HG02885 (cell line): ENCODE measurements around the gene DNAJB7.
"Not testable (repeated sequence)": the region's sequence is repeated elsewhere in the genome, so short reads cannot be mapped to it uniquely, and the experiment has no call there.

Experiments used
- ATAC-seq: cut with Tn5 transposase; IDR thresholded peaks from one replicate; pipeline ENCODE4 v1.9.1; 2021; ENCODE audit warnings: mild to moderate bottlenecking; ENCODE audit not compliant: unreplicated experiment, poor library complexity

Gene DNAJB7

DNA sequence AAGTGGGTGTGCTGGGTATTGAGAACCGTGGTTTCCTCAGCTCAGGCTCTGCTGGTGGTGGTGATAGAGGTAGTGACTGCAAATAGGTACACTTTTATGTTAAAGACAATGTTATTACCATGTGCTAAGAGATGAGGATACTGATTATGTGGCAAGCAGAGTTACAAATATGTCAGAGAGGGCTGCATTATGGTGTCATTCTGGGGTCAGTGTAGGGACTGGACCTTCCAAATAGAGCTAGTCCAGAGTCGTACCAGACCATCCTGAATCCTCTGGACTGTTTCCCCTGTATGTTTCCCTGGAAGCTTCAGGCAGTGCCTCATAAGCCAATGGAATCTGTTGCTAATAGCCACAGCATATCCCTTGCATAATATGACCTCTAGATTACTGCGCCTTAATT is at the start of gene DNAJB7:
Gene DNAJB7 (minus strand): TSS at position 101 of the 400 bp plus-strand sequence. CDS start 119 bp downstream, outside the sequence.
- no peak for ATAC-seq

DNA sequence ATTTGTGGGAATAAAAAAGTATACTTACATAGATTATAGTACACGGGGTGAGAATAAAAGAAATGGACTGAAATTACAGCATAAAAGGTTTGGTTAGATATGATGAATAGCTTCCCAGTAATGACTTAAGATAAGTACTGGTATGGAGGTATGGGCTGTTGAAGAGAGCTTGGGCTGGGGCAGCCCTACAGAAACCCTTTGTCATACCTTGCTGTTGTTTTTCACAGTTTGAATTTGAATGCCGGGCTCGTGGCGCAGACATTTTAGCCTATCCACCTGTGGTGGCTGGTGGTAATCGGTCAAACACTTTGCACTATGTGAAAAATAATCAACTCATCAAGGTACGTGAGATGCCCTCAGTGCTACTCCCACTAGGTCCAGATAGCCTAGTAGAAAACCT is 47.0 kb upstream of the DNAJB7 start:
- ATAC-seq, result no peak

DNA sequence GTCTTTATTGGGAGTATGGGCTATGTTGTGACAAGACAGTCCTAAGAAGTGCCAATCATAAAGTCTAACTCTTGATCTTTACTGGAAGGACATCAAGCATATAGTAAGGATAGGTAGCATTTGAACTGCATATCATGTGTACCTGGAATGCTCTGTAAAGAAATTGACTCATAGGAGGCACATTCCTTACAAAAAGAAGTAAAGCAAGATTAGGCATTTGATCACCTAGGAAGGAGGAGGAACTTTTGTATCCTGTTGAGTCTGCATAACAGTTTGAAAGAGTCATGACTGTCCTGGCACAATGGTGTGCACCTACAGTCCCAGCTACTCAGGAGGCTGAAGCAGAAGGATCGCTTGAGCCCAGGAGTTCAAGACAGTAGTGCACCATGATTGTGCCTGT is 42.2 kb upstream of the DNAJB7 start:
- no peak for ATAC-seq

DNA sequence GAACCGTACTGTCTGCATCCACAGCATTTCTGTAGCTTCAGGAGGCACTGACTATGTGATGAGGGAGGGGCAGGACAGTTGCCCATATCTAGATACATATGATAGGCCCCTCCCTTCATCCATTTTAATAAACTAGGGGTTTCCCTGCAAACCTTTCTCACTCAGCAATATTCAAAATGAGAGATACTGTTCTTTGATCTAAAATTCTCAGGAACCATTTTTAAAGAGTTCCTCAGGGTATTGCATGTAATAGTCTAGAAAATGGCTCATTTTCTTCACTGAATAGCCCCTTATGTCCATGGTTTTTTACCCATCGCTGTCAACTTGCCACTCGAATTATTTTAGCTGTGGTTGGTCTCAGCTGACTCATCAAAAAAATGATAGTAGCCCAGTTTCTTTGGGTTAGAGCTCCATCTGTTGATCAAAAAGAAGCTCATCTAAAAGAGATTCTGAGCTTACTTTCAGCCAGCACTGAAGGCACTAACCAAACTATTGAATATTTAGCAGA is 37.0 kb upstream of the DNAJB7 start:
- no peak for ATAC-seq

DNA sequence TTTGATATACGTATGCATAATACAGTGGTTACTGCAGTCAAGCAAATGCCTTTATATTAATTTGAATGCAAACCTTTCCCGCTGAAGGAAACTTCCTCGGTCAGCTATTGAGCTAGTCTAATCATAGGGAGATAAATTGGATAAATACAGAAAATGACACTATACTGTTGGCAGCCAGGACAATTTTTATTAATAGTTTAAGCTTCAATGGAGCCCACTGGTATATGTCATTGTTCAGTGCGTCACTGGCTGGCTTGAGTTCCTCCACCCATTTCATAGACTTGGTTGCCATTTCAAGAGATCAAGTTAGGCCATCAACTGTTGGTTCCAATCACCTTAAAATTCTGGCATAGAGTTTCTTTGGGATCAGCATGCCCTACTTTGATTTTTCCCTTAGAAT is 32.5 kb upstream of the DNAJB7 start:
- no peak for ATAC-seq

DNA sequence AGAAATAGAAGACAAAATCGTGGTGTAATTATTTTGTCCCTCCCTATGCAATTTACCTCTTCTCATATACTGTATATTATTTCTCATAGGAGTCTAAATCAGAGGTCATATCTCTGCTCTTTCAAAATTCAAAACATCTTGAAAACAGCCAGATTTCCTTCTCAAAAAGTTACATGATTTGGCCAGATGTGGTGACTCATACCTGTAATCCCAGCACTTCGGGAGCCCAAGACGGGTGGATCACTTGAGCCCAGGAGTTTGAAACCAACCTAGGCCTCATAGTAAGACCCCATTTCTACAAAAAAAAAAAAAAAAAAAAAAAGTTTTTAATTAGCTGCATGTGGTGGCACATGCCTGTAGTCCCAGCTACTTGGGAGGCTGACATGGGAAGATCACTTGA is 29.0 kb upstream of the DNAJB7 start:
- no peak for ATAC-seq

DNA sequence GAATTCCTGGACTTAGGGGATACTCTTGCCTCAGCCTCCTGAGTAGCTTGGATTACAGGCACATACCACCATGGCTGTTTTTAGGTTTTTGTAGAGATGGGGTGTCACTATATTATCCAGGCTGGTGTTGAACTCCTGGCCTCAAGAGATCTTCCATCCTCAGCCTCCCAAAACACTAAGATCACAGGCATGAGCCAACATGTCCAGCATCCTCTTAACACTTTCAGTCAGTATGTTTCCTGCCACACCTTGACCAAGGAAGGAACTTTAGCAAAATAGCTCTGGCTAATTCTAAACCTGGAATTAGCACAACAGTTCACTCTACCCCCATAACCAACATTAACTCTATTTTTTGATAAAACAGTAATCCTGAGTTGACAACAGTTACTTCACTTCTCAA is 27.2 kb upstream of the DNAJB7 start:
- ATAC-seq, result no peak

DNA sequence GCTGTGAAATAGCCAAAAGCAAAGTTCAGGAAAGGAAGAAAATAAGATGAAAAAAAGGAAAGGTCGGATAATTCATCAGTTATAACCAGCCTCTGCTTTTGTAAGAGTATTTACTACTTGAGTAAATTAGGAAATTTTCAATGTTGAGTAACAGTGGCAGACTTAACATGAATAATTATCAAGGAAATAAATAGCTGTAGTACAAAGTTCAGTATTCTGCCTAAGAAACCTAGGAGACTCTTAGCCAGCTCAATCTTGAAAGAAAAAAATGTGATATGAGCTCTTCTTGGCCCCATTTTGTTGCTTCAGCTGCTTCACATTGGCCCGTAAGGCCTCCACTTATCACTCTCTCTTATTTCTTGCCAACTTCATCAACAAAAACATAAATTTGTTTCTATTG is 17.0 kb upstream of the DNAJB7 start:
- ATAC-seq, result no peak

DNA sequence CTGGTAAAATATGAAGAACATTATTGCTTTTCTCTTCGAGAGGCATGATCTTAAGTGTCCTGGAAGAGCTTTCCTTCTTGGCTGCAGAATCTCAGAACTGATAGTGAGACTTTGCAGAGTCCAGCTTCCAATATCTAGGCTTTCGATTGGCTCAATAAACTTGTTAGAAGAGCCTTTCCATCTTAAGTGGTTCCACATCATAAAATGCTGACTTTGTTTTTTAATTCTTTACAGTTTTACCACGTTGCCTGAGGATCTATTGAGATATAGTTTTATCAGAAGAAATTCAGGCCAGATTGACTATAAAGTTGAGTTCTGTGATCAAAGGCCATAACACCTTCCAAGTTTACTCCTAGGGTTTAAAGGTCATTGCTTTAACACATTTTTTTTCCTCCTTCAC is 15.6 kb upstream of the DNAJB7 start:
- ATAC-seq, result no peak

DNA sequence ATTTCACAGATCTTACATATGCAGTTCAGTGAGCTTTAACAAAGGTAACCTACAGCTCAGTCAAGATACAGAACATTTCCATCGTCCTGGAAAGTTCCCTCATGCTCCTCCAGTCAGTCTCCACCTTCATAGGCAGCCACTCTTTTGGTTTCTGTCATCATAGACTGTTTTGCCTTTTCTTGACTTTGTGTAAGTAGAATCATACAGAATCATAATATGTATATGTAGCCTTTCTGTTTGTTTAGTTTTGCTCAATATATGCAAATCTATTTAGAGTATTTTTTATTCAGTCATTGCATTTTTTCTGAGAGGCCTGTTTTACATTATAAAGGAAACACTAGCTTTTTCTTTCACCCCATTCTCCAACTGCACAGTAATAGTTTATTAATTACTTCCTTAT is 15.0 kb upstream of the DNAJB7 start:
- ATAC-seq, result no peak

DNA sequence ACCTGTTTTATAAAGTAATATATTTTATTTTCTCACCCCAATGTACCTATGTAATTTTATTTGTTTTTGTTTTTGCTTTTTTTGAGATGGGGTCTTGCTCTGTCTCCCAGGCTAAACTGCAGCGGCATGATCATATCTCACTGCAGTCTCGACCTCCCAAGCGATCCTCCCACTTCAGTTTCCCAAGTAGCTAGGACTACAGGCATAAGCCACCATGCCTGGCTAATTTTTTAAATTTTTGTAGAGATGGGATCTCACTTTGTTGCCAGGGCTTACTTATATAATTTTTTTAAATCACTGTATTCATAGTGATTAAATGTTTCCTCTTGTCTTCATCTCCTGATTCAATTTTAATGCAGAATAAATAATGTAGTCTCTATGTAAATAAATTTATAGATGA is 13.2 kb upstream of the DNAJB7 start:
- ATAC-seq, result no peak

DNA sequence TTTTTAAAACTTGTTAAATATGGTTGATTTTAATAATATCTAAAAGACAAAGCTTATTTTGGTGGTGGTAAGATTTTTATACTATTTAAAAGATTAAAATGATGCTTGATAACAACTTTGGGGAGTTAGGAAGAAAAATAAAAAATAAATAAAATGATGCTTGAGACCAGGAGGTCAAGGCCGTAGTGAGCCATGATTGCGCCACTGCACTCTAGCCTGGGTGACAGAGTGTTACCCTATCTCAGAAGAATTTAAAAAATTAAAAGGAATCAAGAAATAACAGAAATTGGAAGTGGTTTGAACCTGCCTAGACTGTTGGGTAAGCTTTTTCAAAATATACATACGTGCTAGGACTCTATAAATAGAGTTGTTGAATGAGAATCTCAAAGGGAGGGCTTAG is 12.1 kb upstream of the DNAJB7 start:
- no peak for ATAC-seq

DNA sequence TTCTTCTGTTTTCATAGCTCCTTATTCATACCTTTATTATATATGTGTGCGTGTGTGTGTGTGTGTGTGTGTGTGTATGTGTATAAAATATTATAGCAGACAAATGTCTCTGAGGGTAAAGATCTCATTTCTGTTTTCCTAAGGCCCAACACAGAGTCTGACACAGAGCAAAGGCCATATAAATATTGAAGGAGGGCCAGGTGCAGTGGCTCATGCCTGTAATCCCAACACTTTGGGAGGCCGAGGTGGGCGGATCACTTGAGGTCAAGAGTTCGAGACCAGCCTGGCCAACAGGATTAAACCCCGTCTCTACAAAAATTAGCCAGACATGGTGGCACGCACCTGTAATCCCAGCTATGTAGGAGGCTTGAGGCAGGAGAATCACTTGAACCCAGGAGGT is 6.5 kb upstream of the DNAJB7 start:
- not testable (repeated sequence) for ATAC-seq

DNA sequence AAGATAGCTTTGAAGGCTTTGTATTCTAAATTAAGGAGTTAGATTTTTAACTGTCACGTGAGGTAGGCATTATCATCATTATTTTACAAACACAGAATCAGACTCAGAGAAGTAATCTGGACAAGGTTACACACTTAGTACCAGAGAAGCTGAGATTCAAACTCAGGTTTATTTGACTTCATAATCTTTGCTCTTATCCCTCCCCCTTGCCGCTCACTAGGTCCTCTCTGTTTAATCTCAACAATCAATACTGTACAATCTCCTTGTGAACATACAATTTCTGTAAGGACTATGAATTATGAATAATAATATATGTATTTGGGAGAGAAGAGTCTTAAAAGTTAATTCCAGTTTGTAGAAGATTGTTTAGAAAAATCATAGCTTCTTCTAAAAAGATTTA is 5.2 kb upstream of the DNAJB7 start:
- ATAC-seq, result no peak

DNA sequence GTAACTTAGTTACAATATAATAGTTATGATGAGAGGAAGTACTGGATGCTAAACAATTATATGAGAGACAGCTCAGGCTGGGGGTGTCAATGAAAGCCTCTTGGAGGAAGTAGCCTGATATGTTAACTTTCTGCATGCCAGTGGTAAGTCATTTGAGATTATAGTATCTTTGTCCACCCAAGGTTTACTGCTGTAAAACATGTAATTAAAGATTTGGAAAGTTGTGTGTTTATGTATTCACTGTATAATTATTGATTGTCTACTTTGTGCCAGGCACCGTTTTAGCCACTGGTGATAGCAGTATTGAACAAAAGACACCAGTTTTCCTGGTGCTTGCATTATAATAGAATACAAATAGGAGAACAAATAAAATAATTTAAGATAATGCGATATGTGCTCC is 624 bp upstream of the DNAJB7 start:
- no peak for ATAC-seq

DNA sequence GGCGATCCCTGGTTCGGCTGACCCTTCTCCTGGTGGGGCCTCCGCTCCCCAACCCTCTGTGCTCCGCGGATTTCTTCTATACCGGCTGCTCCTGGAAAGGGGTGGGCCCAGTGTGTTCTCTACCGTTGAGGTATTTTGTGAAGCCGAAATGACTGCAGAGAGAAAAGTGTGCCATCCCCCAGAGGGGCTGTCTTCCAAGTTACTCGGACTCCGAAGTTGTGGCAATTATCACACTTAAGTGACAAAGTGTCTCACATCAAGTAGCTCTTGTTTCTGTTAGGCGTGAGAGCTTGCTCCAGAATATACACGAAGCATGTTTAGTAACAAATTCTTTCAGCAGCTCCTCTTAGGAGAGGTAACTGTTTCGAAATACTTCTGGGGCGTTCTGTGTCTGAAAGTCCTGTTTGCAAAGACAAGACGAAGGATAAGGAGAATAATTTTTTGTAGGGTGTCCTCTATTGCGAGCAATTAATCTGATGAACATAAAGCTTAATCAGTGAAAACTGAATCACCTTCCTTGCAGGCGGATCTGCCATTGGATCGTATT is 4.5 kb downstream of the DNAJB7 start:
- ATAC-seq, result no peak

DNA sequence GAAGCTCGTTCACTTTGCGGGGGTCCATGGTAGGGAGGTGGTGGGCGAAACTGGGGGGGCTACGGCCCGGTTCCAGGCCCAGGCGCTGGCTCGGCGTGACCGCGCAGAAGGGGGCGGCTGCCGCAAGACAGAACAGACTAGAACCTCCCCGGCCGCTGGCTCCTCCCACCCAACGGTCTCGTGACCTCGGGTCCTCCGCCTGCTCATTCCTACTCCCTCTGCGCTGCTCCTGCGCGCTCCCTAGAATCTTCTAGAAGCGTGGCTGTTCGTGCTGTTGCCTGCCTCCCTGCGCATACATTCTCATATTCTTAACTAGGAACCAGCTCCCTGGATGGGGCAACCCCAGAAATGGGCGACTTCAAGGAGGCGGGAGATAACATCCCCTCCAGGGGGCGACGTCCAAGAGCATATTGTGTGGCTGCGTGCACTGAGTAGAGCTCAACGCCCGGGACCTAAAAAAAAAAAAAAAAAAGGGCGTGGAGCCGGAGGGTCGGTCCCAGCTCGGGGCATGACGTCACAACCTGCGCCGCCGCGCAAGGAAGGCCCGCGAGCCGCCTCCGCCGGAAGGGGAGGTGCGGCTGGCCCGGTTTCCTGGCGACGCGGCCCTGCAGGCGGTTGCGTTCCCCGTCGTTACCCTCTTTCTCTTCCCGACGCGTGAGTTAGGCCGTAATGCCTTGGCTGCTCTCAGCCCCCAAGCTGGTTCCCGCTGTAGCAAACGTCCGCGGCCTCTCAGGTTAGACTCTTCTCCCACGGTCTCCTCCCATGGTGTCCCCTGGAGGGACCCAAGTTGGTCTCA is 5.2 kb downstream of the DNAJB7 start, which contains the start of the genes ST13 and XPNPEP3:
Gene ST13 (minus strand): TSS at position 127 of the 796 bp plus-strand sequence. CDS start 99 bp downstream, at position 28.
Gene XPNPEP3 (plus strand): TSS at position 636 of the 796 bp plus-strand sequence. CDS start 34 bp downstream, at position 670.
- peak; percentile 91 for ATAC-seq

DNA sequence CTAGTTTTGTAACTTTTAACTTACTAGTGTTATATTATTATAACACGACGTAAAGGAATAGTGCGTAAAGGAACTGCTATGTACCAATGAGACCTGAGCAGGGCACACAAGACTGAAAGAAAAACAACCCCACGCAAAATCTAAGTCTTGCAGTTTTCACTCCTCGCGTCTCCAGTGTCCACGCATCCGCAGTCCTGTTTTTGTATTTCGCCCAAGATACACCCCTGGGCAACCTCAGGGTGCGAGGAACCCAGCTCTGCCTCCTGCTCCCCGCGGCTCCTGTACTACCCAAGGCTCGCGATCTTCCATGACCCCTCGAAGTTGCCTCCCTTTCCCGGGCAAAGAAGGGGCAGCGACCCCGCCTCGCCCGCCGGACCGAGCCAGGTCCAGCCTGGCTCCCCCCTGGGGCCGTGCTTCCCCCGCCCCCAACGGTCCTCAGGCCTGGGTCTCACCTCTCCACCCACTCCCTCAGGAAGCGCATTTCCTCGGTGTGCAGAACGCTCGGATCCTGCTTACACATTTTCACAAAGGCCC is 5.9 kb downstream of the DNAJB7 start:
- peak; percentile 29 for ATAC-seq

DNA sequence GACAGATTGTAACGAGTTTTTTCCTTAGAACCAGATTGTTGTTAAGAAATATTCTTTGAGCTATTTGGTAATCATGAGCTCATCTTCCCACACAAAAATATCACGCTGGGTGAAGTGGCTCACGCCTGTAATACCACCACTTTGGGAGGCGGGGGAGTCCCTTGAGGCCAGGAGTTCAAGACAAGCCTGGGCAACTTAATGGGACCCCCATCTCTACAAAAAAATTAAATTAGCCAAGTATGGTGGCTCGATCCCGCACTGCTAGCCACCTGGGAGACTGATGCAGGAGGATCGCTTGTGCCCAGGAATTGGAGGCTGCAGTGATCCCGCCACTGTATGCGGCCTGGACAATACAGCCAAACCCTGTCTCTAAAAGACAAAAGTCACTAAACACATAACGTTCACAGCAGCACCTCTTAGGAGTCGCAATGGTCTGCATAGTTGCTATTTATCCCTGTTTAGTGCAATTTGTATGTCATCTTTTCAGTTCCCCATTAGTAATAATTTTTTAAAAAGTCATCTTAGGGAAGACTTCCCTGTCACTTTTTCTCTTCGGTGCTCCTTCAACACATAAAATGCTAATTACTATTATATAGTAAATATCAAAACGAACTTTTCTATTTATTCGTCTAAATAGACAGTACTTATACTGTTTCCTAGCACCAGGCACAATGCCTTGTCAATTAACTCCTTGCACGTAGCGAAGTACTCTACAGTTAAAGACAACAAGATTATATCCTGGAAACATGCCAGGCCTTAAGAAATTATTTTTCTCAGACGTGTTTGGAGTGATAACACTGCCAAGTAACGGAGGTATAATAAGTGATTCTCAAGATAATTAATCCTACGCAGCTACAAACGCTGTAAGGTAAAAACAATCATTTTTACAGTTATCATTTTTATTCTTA is 6.6 kb downstream of the DNAJB7 start:
- no peak for ATAC-seq

DNA sequence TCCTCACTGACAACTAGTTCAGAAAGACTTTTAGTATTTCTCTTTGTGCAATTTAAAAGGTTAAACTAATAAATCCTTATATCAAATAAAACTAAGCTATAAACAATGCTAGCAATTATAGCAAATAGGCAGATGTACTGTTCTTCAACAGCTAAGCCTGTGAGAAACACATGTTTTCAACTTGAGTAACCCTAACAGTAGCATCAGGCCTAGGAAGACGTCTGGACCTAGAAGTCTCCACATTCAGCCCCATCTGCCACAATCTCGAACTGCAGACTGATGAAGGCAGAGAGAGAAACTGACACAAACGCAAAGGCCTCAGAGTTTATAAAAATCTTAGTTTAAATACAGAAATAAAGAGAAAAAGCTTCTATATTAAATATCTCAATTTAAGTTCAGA is 8.0 kb downstream of the DNAJB7 start:
- ATAC-seq, result no peak
